GM18951 (cell line): ENCODE measurements around the gene SYNE3.
"Not testable (repeated sequence)": the region's sequence is repeated elsewhere in the genome, so short reads cannot be mapped to it uniquely, and the experiment has no call there.

Experiments used
- POLR2A ChIP-seq: IDR thresholded peaks from 4 replicates; pipeline ENCODE4 v1.6.1; 2011; ENCODE audit warnings: mild to moderate bottlenecking; ENCODE audit not compliant: insufficient read length, insufficient read depth; ENCODE audit errors: extremely low read depth
- in situ Hi-C: fragments of 300-500 bp; cut with MboI; formaldehyde crosslinking; loops from one replicate; pipeline ENCODE4 v1.12.0; 2022; ENCODE audit warnings: low sequenced_read_pairs, mixed read lengths, inconsistent platforms; ENCODE audit not compliant: unreplicated experiment

Gene SYNE3

DNA sequence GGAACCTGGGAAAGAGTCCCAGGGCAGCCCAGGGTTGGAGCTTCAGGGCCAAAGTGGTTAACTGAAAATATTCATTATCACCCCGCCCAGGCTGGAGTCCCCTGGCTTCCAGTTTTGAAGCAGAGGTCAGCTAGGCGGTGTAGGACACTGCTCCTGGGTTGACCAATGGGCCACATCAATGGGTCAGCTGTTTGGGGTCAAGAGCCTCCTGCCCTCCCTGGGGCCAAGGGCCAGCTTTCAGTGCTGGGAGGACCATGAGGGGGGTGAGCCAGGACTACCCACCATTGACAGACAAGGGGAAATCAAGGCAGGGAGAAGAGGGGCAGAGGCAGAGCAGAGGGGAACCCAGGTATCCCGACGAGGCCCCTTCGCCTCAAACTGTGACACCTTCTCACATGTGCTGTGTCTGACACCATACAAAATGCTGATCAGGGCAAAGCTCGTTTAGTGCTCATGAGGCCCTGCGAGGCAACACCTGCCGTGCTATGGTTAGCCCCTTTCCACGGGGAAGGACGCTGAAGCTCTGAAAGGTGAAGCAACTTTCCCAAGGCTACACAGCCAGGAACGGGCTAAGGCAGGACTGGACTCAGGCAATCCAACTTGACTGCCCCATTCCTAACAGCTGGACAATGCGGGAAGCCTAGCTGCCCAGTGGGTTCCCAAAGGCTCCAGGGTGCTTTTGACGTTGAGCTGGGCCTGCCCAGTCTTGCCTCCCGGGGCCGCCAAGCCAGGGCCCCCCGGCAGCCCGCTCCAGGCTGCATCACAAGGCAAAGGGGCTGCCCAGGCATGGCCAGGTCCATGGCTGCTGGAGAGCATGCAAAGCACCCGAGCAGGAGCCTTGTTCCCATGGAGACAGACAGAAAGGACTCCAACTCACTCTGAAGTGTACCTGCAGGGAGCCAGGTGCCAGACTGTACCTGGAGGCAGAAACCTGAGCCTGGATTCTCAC, 2.0 kb downstream of the SYNE3 start:
- no peak for TF ChIP-seq POLR2A
- in situ Hi-C loops: no loop called here

DNA sequence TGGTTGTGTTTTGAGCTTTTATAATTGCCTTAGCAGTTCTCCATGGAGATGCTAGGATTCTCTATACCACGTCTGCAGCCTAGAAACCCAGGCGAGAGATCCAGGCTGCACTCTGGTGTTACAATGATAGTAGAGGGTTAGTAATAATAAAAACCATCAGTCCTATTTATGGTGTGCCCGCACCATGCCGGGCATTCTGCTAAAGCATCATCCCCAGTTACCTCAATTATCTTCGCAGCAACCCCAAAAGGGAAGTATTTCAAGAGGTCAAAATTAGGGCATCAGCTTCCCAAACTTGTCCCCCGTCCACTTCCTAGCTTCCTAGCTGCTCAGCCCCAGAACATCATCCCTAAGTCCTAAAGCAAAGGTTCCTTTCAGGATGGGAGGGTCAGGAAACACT, 3.2 kb downstream of the SYNE3 start:
- TF ChIP-seq POLR2A: no peak
- in situ Hi-C loops: no loop called here

- in situ Hi-C loops: no loop called here
- no peak for TF ChIP-seq POLR2A
Measured at GRCh38 chr14:95511687-95512086, 4.8 kb downstream of the SYNE3 start.

DNA sequence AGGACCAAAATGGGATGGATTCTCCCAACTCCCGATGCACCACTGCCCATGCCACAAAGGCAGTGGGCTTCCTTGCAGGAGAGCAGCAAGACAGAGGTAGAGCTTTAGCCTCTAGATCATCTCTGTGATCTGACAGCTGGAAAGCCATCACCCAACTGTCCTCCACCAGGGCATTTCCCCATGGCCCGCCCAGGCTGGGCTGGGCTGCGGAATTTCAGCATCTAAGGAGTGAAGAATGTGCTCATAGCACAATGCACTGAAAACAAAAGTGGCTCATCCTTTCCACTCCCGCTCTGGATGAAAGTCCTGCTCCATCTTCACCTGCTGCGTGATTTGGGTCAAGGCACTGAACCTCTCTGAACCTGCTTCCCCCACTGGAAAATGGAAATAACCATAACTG, 5.6 kb downstream of the SYNE3 start:
- TF ChIP-seq POLR2A: no peak
- in situ Hi-C loops: no loop called here

- in situ Hi-C loops: not testable (repeated sequence)
Measured at GRCh38 chr14:95510344-95510743, 6.1 kb downstream of the SYNE3 start.

DNA sequence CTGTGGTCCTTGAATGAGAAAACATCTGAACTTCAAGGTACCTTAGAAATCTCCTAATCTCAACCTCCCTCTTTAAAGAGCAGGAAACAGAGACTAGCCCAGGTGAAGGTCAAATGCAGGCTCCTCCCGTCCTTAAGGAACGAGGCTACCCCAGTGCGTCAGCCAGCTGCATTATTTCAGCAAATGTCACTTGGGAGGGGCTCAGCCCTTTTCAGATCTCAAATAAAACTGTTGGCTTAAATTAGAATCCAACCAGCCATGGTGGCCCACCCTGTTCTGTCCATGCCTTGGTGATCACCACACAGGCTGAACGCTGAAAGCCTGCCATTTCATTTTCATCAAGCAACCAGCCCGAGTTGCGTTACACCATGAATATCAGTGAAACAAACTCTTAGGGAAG, 7.0 kb downstream of the SYNE3 start:
- no peak for TF ChIP-seq POLR2A
- in situ Hi-C loops: no loop called here

DNA sequence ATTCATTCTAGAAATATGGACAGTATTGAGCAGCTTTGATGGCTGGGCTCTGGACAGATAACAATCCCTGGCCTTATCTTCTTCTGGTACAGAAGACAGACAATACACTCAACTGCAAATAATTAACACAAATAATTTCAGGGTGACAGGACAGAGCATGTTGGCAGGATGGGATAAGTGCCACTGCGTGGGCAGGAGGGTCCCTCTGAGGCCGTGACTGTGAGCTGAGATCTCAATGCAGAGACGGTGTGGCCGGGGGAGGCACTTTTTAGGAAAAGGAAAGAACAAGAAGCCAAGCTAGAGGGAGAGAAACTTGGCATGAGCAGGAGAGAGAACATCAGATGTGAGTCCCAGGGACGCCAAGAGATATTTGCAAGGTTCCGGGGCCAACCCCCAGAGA, 8.1 kb downstream of the SYNE3 start:
- in situ Hi-C loops: no loop called here
- no peak for TF ChIP-seq POLR2A

- in situ Hi-C loops: no loop called here
- TF ChIP-seq POLR2A: no peak
Measured at GRCh38 chr14:95507701-95508103, 8.7 kb downstream of the SYNE3 start.

- in situ Hi-C loops: no loop called here
- TF ChIP-seq POLR2A: no peak
Measured at GRCh38 chr14:95507174-95507573, 9.3 kb downstream of the SYNE3 start.

- TF ChIP-seq POLR2A: peak; percentile 14
- in situ Hi-C loops: no loop called here
Measured at GRCh38 chr14:95505030-95505589, 11.3 kb downstream of the SYNE3 start.

DNA sequence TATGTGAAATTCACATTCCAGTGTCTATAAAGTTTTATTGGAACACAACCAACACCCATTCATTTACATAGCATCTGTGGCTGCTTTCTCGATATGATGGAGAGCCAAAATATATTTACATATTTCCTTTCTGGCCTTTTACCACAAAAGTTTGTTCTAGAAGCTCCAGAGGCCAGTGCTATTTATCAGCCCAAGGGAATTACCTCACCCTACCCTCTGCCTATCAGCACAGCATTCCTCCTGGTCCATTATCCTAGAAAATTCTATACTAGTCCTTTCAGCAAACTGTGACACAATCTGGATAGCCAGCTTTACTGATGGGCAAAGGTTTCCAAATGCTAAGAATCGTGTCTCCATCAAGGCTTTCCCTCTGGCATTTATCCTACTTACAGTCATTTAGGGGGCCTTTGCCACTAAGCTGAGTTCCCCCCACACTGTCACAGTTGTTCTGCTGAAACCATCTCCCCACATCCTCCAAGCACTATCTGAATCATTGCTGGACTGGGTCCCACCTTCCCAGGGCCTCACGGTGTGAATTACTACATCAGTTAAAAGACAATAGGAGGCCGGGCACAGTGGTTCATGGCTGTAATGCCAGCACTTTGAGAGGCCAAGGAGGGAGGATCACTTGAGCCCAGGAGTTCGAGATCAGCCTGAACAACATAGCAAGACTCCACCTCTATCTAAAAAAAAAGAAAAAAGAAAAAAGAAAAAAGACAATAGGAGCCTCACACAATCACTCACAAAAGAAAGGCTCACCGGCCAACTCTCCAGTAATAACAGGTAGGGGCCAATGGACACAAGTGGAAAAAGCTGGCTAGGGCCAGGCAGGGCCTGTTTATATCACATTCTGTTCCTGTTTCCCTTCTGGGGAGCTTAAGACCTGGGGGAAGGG, 12.1 kb downstream of the SYNE3 start:
- in situ Hi-C loops: no loop called here
- no peak for TF ChIP-seq POLR2A

- TF ChIP-seq POLR2A: no peak
- in situ Hi-C loops: no loop called here
Measured at GRCh38 chr14:95503365-95504134, 12.9 kb downstream of the SYNE3 start.
